ENCODE measurements around the gene GABBR2.

Gene GABBR2

DNA sequence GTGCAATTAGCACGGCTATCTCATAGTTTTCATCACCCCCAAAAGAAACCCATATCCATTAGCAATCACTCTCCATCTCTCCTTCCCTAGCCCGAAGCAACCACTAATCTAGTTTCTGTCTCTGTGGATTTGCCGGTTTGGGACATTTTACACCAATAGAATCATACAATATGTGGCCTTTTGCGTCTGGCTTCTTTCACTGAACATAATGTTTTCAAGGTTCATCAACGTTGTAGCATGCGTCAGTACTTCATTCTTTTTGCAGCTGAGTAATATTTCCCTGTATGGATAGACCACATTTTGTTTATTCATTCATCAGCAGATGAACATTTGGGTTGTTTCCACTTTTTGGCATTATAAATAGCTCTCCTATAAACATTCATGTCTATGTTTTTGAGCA is 377.9 kb downstream of the GABBR2 start:
- TF ChIP-seq, protein P1, sequence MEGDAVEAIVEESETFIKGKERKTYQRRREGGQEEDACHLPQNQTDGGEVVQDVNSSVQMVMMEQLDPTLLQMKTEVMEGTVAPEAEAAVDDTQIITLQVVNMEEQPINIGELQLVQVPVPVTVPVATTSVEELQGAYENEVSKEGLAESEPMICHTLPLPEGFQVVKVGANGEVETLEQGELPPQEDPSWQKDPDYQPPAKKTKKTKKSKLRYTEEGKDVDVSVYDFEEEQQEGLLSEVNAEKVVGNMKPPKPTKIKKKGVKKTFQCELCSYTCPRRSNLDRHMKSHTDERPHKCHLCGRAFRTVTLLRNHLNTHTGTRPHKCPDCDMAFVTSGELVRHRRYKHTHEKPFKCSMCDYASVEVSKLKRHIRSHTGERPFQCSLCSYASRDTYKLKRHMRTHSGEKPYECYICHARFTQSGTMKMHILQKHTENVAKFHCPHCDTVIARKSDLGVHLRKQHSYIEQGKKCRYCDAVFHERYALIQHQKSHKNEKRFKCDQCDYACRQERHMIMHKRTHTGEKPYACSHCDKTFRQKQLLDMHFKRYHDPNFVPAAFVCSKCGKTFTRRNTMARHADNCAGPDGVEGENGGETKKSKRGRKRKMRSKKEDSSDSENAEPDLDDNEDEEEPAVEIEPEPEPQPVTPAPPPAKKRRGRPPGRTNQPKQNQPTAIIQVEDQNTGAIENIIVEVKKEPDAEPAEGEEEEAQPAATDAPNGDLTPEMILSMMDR (IDR thresholded peaks at IDR 0.05; ENCODE audit: control insufficient read depth, extremely low read depth, insufficient read depth): no peak
- no peak for DNase-seq (ENCODE audit: low read depth)
- H3K4me3 ChIP-seq (ENCODE audit: low read depth, low read length): no peak overlapping the region

DNA sequence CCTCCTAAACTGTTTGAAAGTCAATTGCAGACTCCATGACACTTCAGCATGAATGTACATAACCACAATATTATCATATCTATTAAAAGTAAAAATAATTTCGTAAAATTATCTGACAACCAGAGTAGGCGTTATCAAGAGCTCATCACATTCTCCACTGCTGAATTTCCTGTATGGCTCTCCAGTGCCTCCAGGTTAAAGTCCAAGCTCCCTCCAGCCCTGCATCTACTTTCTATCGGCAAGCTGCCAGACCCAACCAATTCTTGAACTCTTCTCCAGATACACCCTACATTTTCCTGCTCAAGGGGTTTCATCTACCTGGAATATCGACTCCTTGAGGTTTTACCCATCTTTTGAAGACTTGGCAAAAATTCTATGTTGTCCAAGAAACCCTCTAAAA is 378.8 kb downstream of the GABBR2 start:
- TF ChIP-seq, protein P1 (IDR thresholded peaks at IDR 0.05; ENCODE audit: control insufficient read depth, extremely low read depth, insufficient read depth): no peak
- no peak overlapping the region for H3K4me3 ChIP-seq (ENCODE audit: low read depth, low read length)
- DNase-seq (ENCODE audit: low read depth): no peak

DNA sequence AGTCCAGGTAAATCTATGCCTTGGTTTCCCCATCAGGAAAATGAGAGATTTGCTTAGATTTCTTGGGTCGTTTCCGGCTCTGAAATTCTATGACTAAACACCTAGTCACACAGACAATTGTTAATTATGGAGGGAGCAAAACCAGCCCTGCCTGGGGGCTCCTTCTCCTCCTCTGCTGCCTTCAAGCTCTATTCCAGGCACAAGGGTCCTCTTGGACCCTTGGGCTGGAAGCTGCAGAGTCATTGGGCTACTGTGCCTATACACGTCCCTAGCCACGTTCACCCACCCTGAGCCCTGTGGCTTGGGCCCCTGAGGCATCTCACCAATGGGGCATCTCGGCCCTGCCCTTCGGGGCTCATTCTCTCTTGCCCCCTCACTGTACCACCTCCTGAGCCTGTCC is 379.5 kb downstream of the GABBR2 start:
- DNase-seq (ENCODE audit: low read depth): no peak
- TF ChIP-seq, protein P1 (IDR thresholded peaks at IDR 0.05; ENCODE audit: control insufficient read depth, extremely low read depth, insufficient read depth): no peak
- H3K4me3 ChIP-seq (ENCODE audit: low read depth, low read length): no peak overlapping the region

DNA sequence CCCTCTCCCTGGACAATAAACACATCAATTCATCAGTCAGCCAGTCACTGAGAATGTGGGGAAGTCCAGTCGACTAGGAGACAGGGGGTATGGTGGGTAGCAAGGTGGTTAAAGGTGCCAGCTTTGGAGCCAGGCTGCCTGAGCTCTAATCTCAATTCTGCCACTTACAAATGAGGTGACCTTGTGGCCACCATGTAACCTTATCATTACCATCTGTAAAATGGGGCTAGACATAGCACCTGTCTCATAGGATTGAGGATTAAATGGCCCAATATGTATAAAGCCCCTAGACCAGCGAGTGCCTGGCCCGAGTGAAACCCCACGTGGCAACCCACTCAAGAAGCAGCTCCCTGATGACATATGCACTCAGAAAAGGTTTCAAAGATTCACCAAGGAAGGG is 380.0 kb downstream of the GABBR2 start:
- no peak overlapping the region for H3K4me3 ChIP-seq (ENCODE audit: low read depth, low read length)
- TF ChIP-seq, protein P1 (IDR thresholded peaks at IDR 0.05; ENCODE audit: control insufficient read depth, extremely low read depth, insufficient read depth): no peak
- DNase-seq (ENCODE audit: low read depth): no peak

DNA sequence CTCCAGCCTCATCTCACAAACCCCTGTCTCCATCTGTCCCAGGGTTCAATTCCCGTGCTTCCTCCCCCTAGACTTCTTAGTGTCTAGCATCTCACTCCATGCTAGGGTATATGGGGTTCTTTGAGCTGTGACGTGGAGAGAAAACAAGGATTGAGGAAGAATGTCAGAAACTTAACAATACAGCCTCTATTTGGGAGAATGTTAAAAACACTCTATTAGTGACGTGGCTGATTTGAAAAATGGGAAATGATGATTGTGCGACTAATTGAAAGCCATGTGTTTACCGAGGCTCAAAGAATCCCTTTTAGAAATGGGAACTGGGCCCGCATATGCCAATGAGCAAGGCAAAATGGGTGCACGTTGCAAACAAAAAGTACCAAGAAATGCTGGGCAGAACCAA is 380.6 kb downstream of the GABBR2 start:
- TF ChIP-seq, protein P1 (IDR thresholded peaks at IDR 0.05; ENCODE audit: control insufficient read depth, extremely low read depth, insufficient read depth): no peak
- no peak overlapping the region for H3K4me3 ChIP-seq (ENCODE audit: low read depth, low read length)
- DNase-seq (ENCODE audit: low read depth): no peak

DNA sequence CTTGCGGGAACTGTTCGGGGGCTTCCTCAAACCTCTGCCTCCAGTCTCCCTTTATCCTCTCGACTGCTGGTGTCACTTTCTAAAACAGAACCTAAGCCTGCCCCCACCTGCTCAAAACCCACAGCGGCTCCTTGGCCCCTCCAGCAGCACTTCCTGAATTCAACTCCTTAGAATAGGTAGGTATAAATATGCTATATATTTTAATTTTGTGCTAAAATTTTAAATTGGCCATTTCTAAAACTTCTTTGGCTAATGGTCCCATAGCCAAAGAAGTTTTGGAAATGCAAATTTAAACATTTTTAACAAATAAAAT is 381.5 kb downstream of the GABBR2 start:
- TF ChIP-seq, protein P1 (IDR thresholded peaks at IDR 0.05; ENCODE audit: control insufficient read depth, extremely low read depth, insufficient read depth): no peak
- H3K4me3 ChIP-seq (ENCODE audit: low read depth, low read length): no peak overlapping the region
- no peak for DNase-seq (ENCODE audit: low read depth)

DNA sequence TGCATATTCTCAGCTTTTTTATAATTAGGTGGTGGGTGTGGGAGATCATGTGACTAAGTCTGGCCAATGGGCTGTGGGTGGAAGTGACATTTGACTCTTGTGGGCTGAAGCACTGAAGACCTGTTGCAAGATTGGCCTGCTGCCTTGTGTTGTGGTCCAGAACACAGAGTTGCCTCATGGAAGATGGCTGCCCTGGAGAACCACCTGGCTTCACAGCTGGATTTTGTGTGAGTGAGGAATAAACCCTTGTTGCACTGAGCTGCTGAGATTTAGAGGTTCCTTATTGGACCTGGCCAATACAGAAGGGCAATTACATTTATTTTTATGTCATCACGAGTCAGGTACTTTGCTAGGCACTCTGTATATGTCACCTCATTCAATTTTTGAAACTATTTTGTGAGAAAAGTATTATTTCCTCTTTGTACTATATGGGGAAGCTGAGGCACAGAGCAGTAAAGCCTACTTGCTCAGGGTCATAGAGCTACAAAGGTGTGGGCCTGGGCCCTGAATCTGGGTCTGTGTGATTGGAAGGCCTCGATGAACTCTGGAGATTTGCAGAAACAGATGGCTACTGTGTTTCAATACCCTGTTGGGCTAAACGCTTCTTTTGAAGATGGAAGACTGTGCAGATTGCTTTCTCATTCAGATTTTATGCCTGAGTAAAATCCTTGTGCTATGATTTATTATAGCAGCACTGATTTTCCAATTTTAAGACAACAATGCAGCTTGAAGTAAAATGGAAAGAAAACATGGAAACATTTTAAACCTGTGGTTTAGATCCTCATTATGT is 382.1 kb downstream of the GABBR2 start:
- no peak for DNase-seq (ENCODE audit: low read depth)
- no peak overlapping the region for H3K4me3 ChIP-seq (ENCODE audit: low read depth, low read length)
- TF ChIP-seq, protein P1 (IDR thresholded peaks at IDR 0.05; ENCODE audit: control insufficient read depth, extremely low read depth, insufficient read depth): no peak

All from LNCaP clone FGC (cell line).